HG02763 (cell line): ENCODE results near the gene IRF2BP1.

Experiments used
- ATAC-seq: cut with Tn5 transposase; IDR thresholded peaks from one replicate; pipeline ENCODE4 v1.9.1; 2021; ENCODE audit warnings: mild to moderate bottlenecking, moderate library complexity; ENCODE audit not compliant: unreplicated experiment

Gene IRF2BP1

GRCh38 chr19:45885556-45886426 is at the start of gene IRF2BP1:
TSS of gene IRF2BP1 (minus strand) at chr19:45886141. CDS start at chr19:45885774, 367 bp downstream.
- peak; percentile 37 for ATAC-seq

GRCh38 chr19:45935267-45935666 is 49.3 kb upstream of the IRF2BP1 start:
- no peak for ATAC-seq

DNA sequence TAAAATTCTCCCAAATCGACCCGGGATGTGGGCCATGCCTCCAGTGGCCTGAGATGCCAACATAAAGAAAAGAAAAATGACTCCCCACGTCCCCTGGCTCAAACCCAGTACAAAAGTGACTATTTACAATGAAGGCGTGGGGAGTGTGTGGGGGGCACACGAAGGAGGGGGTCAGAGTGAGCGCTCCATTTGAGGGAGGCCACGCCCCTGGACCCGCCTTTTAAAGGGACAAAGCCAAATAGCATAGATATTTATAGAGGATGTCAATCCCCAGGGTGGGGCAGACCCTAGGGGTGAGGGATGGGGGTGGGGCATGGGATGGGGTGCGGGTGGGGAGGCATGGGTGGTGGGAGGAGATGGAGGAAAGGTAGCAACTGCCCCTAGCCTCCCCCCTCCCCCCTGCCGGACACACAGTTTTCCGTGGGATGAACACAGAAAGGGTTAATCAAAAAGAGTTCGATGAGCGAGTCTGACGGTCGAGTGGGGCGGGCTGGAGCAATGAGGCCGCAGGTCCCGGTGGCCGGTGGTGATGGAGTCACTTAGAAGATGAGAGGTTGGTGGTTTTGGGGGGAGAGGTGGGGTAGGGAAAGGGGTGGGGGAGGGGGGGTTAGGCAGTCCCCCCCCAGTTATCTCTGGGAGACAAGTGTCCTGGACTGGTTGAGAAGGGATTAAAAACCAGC is 48.8 kb upstream of the IRF2BP1 start:
- no peak for ATAC-seq

DNA sequence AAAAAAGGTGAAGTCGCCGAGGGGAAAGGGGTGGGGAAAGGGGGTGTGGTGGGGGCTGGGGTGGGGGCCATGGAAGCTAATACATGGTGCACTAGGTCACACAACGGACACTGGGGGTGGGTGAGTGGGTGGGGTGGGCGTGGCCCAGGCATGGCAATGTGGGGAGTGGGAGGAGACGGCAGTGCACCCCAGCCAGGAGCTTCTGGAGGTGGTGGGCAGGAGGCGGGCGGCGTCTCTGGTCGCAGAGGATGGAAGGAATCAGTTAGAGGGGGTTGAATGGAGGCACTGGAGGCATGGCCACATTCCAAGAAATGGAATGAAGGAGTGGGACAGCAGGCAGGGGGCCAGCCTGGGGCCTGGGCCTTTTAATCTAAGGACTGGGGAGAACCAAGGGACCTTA is 47.8 kb upstream of the IRF2BP1 start:
- no peak for ATAC-seq

- no peak for ATAC-seq
Observed at GRCh38 chr19:45931055-45931454, 45.1 kb upstream of the IRF2BP1 start.

- ATAC-seq: no peak
Observed at GRCh38 chr19:45929247-45929646, 43.3 kb upstream of the IRF2BP1 start.

DNA sequence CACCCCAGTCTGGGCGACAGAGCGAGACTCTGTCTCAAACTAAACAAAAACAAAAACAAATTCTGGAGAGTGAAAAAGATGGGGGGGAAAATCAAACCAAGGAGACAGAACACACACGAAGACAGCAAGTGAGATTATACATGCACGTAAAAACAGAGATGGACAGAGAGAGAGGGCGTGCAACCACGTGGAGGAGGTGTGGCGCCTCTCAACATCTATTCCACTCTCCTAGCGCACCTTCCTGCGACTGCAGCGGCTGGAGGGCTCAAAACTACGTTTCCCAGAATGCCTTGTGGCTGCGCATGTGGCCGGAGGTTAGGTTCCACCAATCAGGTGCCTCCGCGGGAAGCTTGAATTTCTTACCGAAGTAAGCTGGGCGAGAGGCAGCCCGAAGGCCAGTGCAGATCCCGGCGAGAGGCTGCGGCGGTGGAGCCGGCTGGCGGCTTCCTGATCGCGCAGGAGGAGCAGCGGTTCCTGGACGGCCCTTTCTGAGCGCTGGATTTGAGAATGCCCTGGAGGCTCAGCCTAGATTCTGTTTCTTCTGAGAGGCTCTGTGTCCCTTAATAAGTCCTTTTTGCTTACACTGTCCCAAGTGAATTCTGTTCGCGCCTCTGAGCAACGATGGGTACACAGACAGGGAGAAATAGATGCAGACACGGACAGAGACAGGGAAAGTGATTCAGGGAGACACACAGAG is 41.8 kb upstream of the IRF2BP1 start:
- ATAC-seq: peak; percentile 78

DNA sequence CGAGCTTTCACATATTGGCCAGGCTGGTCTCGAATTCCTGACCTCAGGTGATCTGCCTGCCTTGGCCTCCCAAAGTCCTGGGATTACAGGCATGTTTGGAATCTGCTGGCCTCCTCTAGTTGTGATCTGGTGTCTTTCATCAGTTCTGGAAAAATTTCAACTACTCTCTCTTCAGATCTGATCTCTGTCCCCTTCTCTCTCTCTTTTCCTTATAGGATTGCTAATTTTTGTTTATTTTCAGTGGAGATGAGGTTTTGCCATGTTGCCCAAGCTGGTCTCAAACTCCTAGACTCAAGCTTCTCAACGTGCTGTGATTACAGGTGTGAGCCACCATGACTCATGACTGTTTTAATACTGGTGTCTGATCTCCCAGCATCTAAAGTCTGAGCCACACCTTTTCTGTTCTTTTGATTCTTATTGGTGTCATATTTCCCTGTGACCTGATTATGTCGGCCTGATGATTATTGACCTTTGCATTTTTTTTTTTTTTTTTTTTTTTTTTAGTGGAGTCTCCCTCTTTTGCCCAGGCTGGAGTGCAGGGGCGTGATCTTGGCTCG is 39.0 kb upstream of the IRF2BP1 start:
- no peak for ATAC-seq

- ATAC-seq: no peak
Observed at GRCh38 chr19:45922281-45922680, 36.3 kb upstream of the IRF2BP1 start.

DNA sequence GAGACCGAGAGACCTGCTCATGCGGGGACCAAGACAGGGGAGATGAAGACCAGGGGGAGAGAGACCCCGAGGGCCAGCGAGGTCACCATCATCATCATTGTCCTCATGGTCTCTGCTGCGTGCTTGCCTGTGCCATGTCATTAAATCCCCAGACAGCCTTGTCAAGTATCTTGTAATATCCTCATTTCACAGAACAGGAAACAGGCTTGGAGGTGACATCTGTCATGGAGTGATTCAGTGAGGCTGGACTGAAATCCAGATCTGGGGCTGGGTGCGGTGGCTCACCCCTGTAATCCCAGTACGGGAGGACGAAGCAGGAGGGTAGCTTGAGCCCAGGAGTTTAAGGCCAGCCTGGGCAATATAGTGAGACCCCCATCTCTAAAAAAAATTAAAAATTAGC is 34.5 kb upstream of the IRF2BP1 start:
- ATAC-seq: no peak

DNA sequence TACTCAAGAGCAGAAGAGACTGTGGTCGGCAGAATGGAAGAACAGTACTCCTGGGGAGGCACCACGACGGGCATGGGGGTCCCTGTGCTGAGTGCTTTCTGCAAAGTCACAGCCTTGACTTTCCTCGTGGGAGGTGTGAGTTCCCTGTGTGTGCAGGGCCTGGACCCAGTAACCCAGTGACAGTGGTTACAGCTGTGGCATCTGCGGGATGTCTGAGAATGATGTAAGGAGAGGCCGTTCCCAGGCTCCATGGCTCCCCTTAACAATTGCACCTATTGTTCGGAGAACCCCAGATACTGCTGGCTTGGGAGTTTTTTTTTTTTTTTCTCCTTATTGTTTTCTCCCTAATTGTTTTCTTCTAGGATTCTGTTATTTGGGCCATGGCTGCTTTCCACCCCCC is 33.7 kb upstream of the IRF2BP1 start:
- no peak for ATAC-seq

GRCh38 chr19:45918721-45919120 is 32.8 kb upstream of the IRF2BP1 start:
- ATAC-seq: no peak

GRCh38 chr19:45917421-45918091 is 31.6 kb upstream of the IRF2BP1 start:
- ATAC-seq: no peak

DNA sequence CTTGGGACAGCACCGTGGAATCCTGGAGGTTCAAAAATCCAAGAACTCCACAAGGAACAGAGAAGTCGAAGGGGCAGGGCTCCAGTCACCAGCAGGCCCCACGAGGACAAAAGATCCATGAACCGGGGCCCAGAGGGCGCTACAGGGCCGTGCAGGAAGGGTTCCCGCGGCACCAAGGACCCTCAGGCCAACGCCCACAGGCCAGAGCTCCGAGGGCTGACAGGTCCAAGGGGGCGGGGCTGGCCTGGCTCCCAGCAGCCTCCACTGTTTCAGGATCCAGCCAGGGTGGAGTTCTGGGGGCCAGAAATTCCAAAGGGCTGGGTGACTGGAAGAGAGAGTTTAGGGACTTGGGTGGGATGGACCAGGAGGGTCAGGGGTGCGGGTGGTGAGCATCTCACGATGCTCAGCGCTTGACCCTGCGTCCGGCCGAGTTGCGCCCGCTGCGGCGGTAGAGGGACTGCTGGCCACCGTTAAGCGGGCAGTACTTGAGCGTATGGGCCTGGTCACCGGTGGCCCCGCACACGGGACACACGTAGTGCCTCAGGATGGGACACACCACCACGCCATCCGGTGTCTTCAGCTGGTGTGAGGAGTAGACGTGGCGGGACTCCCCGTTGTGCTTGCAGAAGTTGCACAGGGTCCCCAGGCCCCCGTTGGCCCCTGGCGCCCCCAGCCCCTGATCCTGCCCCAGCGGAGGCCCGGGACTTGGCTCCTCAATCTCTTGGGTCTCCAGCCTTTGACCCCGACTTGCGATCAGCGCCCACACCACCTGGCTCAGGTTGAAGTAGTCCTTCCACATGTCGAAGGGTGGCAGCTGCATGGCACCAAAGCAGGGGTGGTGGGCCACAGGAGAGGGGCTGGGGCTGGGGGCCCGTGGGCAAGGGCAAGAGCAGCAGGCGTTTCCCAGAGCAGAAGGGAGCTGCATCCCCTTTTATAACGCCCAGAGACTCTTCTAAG is 28.2 kb upstream of the IRF2BP1 start, which contains the start of gene NANOS2:
TSS of gene NANOS2 (minus strand) at position 905 of the 957 bp plus-strand sequence. CDS start at position 820, 85 bp downstream.
- ATAC-seq: no peak

DNA sequence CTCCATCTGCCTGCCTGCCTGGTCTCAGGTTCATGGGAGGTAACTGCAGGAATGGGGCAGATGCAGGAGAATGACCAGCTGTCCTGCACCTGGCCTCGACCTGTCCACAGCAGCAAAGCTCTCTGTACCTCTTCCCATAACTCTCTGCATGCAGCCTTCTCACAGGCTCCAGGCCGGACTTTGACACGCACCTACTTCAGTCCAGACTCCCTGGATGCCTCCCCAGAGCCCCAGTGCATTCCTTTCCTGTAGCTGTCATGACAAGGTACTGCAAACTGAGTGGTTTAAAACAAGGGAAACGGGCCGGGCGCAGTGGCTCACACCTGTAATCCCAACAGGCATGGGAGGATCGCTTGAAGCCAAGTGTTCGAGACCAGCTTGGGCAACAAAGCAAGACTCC is 25.4 kb upstream of the IRF2BP1 start:
- ATAC-seq: no peak

GRCh38 chr19:45908956-45909355 is 23.0 kb upstream of the IRF2BP1 start:
- ATAC-seq: no peak

DNA sequence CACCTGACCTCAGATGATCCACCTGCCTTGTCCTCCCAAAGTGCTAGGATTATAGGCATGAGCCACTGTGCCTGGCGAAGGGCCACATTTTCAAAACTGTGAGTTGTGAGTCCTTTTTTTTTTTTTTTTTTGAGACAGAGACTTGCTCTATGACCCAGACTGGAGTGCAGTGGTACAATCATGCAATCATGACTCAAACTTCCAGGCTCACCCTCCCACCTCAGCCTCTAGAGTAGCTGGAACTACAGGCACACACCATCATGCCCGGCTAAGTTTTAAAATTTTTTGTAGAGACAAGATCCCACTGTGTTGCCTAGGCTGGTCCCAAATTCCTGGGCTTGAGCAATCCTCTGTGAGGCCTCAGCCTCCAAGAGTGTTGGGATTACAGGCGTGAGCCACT is 20.3 kb upstream of the IRF2BP1 start:
- no peak for ATAC-seq

GRCh38 chr19:45905011-45905410 is 19.1 kb upstream of the IRF2BP1 start:
- no peak for ATAC-seq
